ENCODE results near the gene ANKRD63.

- TF ChIP-seq CTCF (IDR thresholded peaks at IDR 0.05) (no peak), POLR2A (IDR thresholded peaks at IDR 0.05) (no peak)
Observed at GRCh38 chr15:40293905-40294895, 11.3 kb upstream of the ANKRD63 start.

Data from Peyer's patch (tissue), 4 donors.